ENCODE data around the gene CTCF.

DNA sequence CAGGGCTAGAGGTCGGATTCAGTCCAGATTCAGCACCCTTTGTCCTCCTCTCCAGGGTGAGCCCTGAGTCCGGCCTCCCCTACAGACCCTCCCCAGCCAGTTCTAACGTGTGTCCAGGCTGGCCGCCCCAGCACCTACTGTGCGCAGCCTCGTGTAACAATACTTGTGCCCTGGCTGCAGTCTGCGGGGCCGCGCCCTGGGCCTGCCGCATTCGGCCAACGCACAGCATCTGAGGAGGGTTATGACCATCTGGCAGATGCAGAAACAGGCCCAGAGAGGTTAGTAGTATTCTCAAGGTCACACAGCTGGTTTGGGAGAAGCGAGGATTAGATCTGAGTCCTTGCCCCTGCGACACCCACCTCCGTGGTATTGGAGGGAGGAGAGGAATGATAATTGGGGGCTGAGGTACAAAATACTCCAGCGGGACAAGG, 32.7 kb upstream of the CTCF start:
- TF ChIP-seq, protein P1, sequence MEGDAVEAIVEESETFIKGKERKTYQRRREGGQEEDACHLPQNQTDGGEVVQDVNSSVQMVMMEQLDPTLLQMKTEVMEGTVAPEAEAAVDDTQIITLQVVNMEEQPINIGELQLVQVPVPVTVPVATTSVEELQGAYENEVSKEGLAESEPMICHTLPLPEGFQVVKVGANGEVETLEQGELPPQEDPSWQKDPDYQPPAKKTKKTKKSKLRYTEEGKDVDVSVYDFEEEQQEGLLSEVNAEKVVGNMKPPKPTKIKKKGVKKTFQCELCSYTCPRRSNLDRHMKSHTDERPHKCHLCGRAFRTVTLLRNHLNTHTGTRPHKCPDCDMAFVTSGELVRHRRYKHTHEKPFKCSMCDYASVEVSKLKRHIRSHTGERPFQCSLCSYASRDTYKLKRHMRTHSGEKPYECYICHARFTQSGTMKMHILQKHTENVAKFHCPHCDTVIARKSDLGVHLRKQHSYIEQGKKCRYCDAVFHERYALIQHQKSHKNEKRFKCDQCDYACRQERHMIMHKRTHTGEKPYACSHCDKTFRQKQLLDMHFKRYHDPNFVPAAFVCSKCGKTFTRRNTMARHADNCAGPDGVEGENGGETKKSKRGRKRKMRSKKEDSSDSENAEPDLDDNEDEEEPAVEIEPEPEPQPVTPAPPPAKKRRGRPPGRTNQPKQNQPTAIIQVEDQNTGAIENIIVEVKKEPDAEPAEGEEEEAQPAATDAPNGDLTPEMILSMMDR (IDR thresholded peaks at IDR 0.05; ENCODE audit: poor library complexity), result no peak
- no peak for TF ChIP-seq EZH2phosphoT487 (IDR thresholded peaks at IDR 0.05; ENCODE audit: low read depth, severe bottlenecking, unreplicated experiment)
- no peak for TF ChIP-seq EZH2 (IDR thresholded peaks at IDR 0.05; ENCODE audit: borderline replicate concordance)
